ENCODE results near the gene ZMIZ1.
A peak's percentile ranks its signal among the peaks of the same experiment; 100 is the strongest.

ZMIZ1 gene

GRCh38 chr10:79124066-79124465 is 55.3 kb downstream of the ZMIZ1 start:
- Histone ChIP-seq H3K27me3 (ENCODE audit: insufficient read depth, low read length, poor library complexity, severe bottlenecking) (no peaks in the 10 kb centered on the region), H3K4me3 (ENCODE audit: low read length, poor library complexity, severe bottlenecking) (no peak overlapping the region), H3K9me2 (replicated peaks; ENCODE audit: low read depth, low read length) (no peaks in the 10 kb centered on the region), H3F3A (ENCODE audit: low read depth) (0 out of 2 replicates have a peak, but pooled peaks cover under 1% of the 10 kb centered on the region), H3K36me3 (ENCODE audit: insufficient read depth, low read length) (peaks cover 76% of the 10 kb centered on the region), H3K4me2 (ENCODE audit: low read depth, low read length, poor library complexity, severe bottlenecking) (no peak overlapping the region), H3K9me3 (ENCODE audit: insufficient read depth, low read depth, low read length) (no peaks in the 10 kb centered on the region), H2AFZ (ENCODE audit: low read length) (no peak overlapping the region), H3K79me2 (ENCODE audit: insufficient read depth, low read length) (peaks cover 96% of the 10 kb centered on the region), H4K20me1 (ENCODE audit: insufficient read depth, low read length, poor library complexity, severe bottlenecking) (peaks cover 28% of the 10 kb centered on the region), H3K4me1 (ENCODE audit: insufficient read depth, low read length, poor library complexity, severe bottlenecking) (peaks cover 54% of the 10 kb centered on the region), H3K9ac (ENCODE audit: low read depth, low read length, poor library complexity, severe bottlenecking) (no peak overlapping the region)
- no peak for TF ChIP-seq EZH2phosphoT487 (IDR thresholded peaks at IDR 0.05; ENCODE audit: borderline replicate concordance)
- TF ChIP-seq CTCF (conservative IDR thresholded peaks at IDR 0.05; ENCODE audit: low read length), result no peak

- H3K4me3 ChIP-seq (ENCODE audit: low read length, poor library complexity, severe bottlenecking), result no peak overlapping the region
- H2AFZ ChIP-seq (ENCODE audit: low read length), result no peak overlapping the region
- H3F3A ChIP-seq (ENCODE audit: low read depth), result 0 out of 2 replicates have a peak, but pooled peaks cover 11% of the 10 kb centered on the region
- H3K4me2 ChIP-seq (ENCODE audit: low read depth, low read length, poor library complexity, severe bottlenecking), result no peak overlapping the region
- no peaks in the 10 kb centered on the region for H3K9me2 ChIP-seq (replicated peaks; ENCODE audit: low read depth, low read length)
- peaks cover 23% of the 10 kb centered on the region for H4K20me1 ChIP-seq (ENCODE audit: insufficient read depth, low read length, poor library complexity, severe bottlenecking)
- H3K36me3 ChIP-seq (ENCODE audit: insufficient read depth, low read length), result peaks cover 66% of the 10 kb centered on the region
- no peaks in the 10 kb centered on the region for H3K9me3 ChIP-seq (ENCODE audit: insufficient read depth, low read depth, low read length)
- H3K79me2 ChIP-seq (ENCODE audit: insufficient read depth, low read length), result peaks cover 96% of the 10 kb centered on the region
- H3K9ac ChIP-seq (ENCODE audit: low read depth, low read length, poor library complexity, severe bottlenecking), result no peak overlapping the region
- no peaks in the 10 kb centered on the region for H3K27me3 ChIP-seq (ENCODE audit: insufficient read depth, low read length, poor library complexity, severe bottlenecking)
- H3K4me1 ChIP-seq (ENCODE audit: insufficient read depth, low read length, poor library complexity, severe bottlenecking), result peaks cover 65% of the 10 kb centered on the region
- TF ChIP-seq EZH2phosphoT487 (IDR thresholded peaks at IDR 0.05; ENCODE audit: borderline replicate concordance) (no peak), CTCF (conservative IDR thresholded peaks at IDR 0.05; ENCODE audit: low read length) (no peak)
These were observed 56.3 kb downstream of the ZMIZ1 start for GRCh38 chr10:79125092-79125491.

DNA sequence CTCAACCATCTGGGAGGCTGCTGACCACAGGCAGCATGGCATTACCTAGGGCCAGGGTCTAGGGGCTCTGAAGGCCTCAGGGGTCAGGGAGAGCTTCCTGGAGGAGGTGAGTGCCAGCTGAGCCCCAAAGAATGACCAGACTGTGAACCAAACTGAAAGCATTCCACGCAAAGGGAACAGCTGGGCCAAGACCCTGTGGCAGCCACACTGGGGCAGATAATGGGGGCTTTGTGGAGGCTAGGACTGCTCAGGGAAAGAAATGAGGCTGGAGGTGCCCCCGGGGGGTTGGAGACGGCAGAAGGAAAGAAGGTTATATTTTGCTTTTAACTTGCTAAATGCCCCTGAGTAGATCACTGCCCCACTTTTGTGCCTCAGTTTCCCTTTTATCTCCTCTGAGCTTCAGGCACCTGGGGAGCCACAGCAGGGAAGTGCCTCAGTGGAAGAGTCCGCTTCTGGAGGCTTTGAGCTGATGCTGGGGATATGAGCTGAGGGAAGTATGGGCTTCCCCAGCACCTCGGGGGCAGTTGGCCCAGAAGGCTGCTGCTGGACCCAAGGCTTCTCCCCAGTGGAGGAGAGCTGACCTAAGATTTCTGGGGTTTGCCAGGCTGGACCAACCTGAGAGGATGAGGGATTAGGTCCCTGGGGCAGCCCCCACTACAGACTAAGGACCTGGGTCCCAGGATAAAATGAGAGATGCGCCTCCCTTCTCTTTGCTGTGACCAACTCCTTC is 57.8 kb downstream of the ZMIZ1 start:
- H3K4me2 ChIP-seq (ENCODE audit: low read depth, low read length, poor library complexity, severe bottlenecking), result peak overlapping the region; percentile 81
- no peaks in the 10 kb centered on the region for H3K27me3 ChIP-seq (ENCODE audit: insufficient read depth, low read length, poor library complexity, severe bottlenecking)
- H3K36me3 ChIP-seq (ENCODE audit: insufficient read depth, low read length), result peaks cover 60% of the 10 kb centered on the region
- peaks cover 79% of the 10 kb centered on the region for H3K4me1 ChIP-seq (ENCODE audit: insufficient read depth, low read length, poor library complexity, severe bottlenecking)
- no peaks in the 10 kb centered on the region for H3K9me3 ChIP-seq (ENCODE audit: insufficient read depth, low read depth, low read length)
- peaks cover 14% of the 10 kb centered on the region for H4K20me1 ChIP-seq (ENCODE audit: insufficient read depth, low read length, poor library complexity, severe bottlenecking)
- H3K9ac ChIP-seq (ENCODE audit: low read depth, low read length, poor library complexity, severe bottlenecking), result peak overlapping the region; percentile 82
- TF ChIP-seq EZH2phosphoT487 (IDR thresholded peaks at IDR 0.05; ENCODE audit: borderline replicate concordance), result no peak
- TF ChIP-seq CTCF (conservative IDR thresholded peaks at IDR 0.05; ENCODE audit: low read length), result no peak
- peaks cover 96% of the 10 kb centered on the region for H3K79me2 ChIP-seq (ENCODE audit: insufficient read depth, low read length)
- no peaks in the 10 kb centered on the region for H3K9me2 ChIP-seq (replicated peaks; ENCODE audit: low read depth, low read length)
- H3K4me3 ChIP-seq (ENCODE audit: low read length, poor library complexity, severe bottlenecking), result no peak overlapping the region
- no peak overlapping the region for H2AFZ ChIP-seq (ENCODE audit: low read length)
- 0 out of 2 replicates have a peak, but pooled peaks cover 11% of the 10 kb centered on the region for H3F3A ChIP-seq (ENCODE audit: low read depth)

Measured in Loucy (cell line).